K562 (cell line): ENCODE measurements around the gene ZNF213. TPM values are rescaled to one million over a fixed set of nuclear protein-coding genes. Genes with fewer than 3 reads are reported as not detected.
A peak's percentile ranks its signal among the peaks of the same experiment; 100 is the strongest.

Experiments used
- ATAC-seq: fragments of 200-7000 bp; cut with Tn5 transposase; 3 replicates; pipeline ENCODE4 v1.9.1; 2020; ENCODE audit warnings: moderate library complexity
- BruUV-seq: library from RNA; stranded (reverse); fragments of 400-500 nt; replicated peaks from 2 replicates; lab custom pipeline; 2021; lab: Mats Ljungman, UMichigan
- CTCF ChIA-PET: fragments of 300-600 bp; formaldehyde crosslinking; extraction: SDS; loops from one replicate; lab custom pipeline; 2021; ENCODE audit warnings: low intra/inter-chr PET ratio; lab: Yijun Ruan, JAX
- POLR2A ChIA-PET: fragments of 300-600, 350-650 bp; sonication (Branson Sonifier 250); formaldehyde crosslinking; extraction: SDS; loops from one replicate; lab custom pipeline; 2021; ENCODE audit warnings: antibody characterized with exemption, inconsistent platforms; lab: Yijun Ruan, JAX
- DNase-seq, 4 experiments: peaks; one replicate each; pipeline versions ENCODE4 v3.0.0 to v3.0.0-alpha.2; 2011 to 2018; ENCODE audit warnings: low spot score in 3 of 4, mixed read lengths in 3 of 4; ENCODE audit errors: extremely low read depth in 1 of 4
- FAIRE-seq: peaks from 2 replicates; lab custom pipeline; 2011; peaks lifted over from hg19 to GRCh38; lab: Jason Lieb, UNC
- H2AFZ ChIP-seq: 2 replicates; pipeline ENCODE4 v1.6.0; 2011; ENCODE audit warnings: low read depth, low read length, control low read depth, inconsistent platforms
- H3K27ac ChIP-seq: fragments of 200-600 bp; 3 replicates; pipeline ENCODE4 v1.8.0; 2011; ENCODE audit warnings: low read depth, mild to moderate bottlenecking, control low read depth, inconsistent platforms, low read length, moderate library complexity, mixed read lengths; ENCODE audit errors: extremely low read depth
- H3K27me3 ChIP-seq, 2 experiments: fragments of 300-600 bp in 1 of 2; 2 replicates in 1 of 2; 3 replicates in 1 of 2; pipeline versions ENCODE4 v1.6.0 to v1.8.0; 2011; ENCODE audit warnings: inconsistent platforms in 2 of 2, low read length in 2 of 2, mild to moderate bottlenecking in 1 of 2, mixed read lengths in 1 of 2, moderate library complexity in 1 of 2; ENCODE audit not compliant: control insufficient read depth in 2 of 2, insufficient read depth in 2 of 2
- H3K36me3 ChIP-seq: fragments of 300-600 bp; 3 replicates; pipeline ENCODE4 v1.8.0; 2011; ENCODE audit warnings: mild to moderate bottlenecking, low read length, inconsistent platforms; ENCODE audit not compliant: control insufficient read depth, insufficient read depth
- H3K4me1 ChIP-seq, 2 experiments: fragments of 200-600 bp in 1 of 2; replicated peaks in 1 of 2; 2 replicates in 1 of 2; 3 replicates in 1 of 2; pipeline versions ENCODE4 v1.5.1 to v1.8.0; 2011; ENCODE audit warnings: inconsistent platforms in 2 of 2, low read length in 2 of 2, mild to moderate bottlenecking in 1 of 2, mixed read lengths in 1 of 2, moderate library complexity in 1 of 2; ENCODE audit not compliant: control insufficient read depth in 2 of 2, insufficient read depth in 2 of 2
- H3K4me2 ChIP-seq: 2 replicates; pipeline ENCODE4 v1.6.1; 2011; ENCODE audit warnings: low read length, control low read depth, inconsistent platforms, mixed read lengths; ENCODE audit not compliant: insufficient read depth
- H3K4me3 ChIP-seq: fragments of 200-600 bp; sonication (generic), shearing (Covaris generic); 2 replicates; pipeline ENCODE4 v1.5.1; 2016; ENCODE audit warnings: control low read depth, inconsistent platforms
- H3K79me2 ChIP-seq: fragments of 200-600 bp; 3 replicates; pipeline ENCODE4 v1.8.0; 2011; ENCODE audit warnings: low read length, inconsistent platforms; ENCODE audit not compliant: control insufficient read depth, insufficient read depth
- H3K9ac ChIP-seq, 2 experiments: 2 replicates each; pipeline versions ENCODE4 v1.6.0 to v1.6.1; 2011; ENCODE audit warnings: low read depth in 2 of 2, low read length in 2 of 2, control low read depth in 1 of 2, inconsistent platforms in 1 of 2, mild to moderate bottlenecking in 1 of 2, mixed read lengths in 1 of 2; ENCODE audit not compliant: insufficient read depth in 1 of 2
- H3K9me1 ChIP-seq: one replicate; pipeline ENCODE4 v1.6.0; 2011; ENCODE audit warnings: inconsistent platforms, mild to moderate bottlenecking, low read length, moderate library complexity; ENCODE audit not compliant: control insufficient read depth, insufficient read depth
- H3K9me3 ChIP-seq: replicated peaks from 2 replicates; pipeline ENCODE4 v1.5.1; 2011; ENCODE audit warnings: low read depth, low read length, inconsistent platforms; ENCODE audit not compliant: control insufficient read depth, insufficient read depth
- H4K20me1 ChIP-seq: replicated peaks from 2 replicates; pipeline ENCODE4 v1.6.1; 2011; ENCODE audit warnings: low read length, inconsistent platforms, mixed read lengths; ENCODE audit not compliant: control insufficient read depth, insufficient read depth
- ATF1 ChIP-seq, 2 experiments: fragments of 450-650 bp in 1 of 2; IDR thresholded peaks; 2 replicates each; pipeline ENCODE4 v1.6.1; 2016; ENCODE audit warnings: missing compliant biosample characterization in 1 of 2, missing genetic modification characterization in 1 of 2
- CHCHD3 ChIP-seq: fragments of 250-450 bp; sonication (Bioruptor Pico); IDR thresholded peaks from 2 replicates; pipeline ENCODE4 v2.1.2; 2022; ENCODE audit warnings: mild to moderate bottlenecking
- E2F4 ChIP-seq: sonication (generic); formaldehyde crosslinking; IDR thresholded peaks from 2 replicates; pipeline ENCODE4 v1.8.0; 2022; ENCODE audit warnings: mild to moderate bottlenecking, low read depth, missing genetic modification reagents
- GATA2 ChIP-seq: sonication (generic); formaldehyde crosslinking; IDR thresholded peaks from 2 replicates; pipeline ENCODE4 v1.4.0; 2020; ENCODE audit warnings: mild to moderate bottlenecking, missing genetic modification reagents
- HES1 ChIP-seq: fragments of 450-650 bp; IDR thresholded peaks from 2 replicates; pipeline ENCODE4 v1.6.1; 2016; ENCODE audit warnings: low read depth, mild to moderate bottlenecking, moderate library complexity
- ILK ChIP-seq: fragments of 450-650 bp; IDR thresholded peaks from 2 replicates; pipeline ENCODE4 v1.6.1; 2016; ENCODE audit warnings: missing genetic modification characterization, low read depth, mild to moderate bottlenecking, missing compliant biosample characterization, moderate library complexity, borderline replicate concordance
- IRF2 ChIP-seq: sonication (generic); formaldehyde crosslinking; IDR thresholded peaks from 2 replicates; pipeline ENCODE4 v1.8.1; 2022; ENCODE audit warnings: mild to moderate bottlenecking, missing genetic modification reagents
- IRF9 ChIP-seq: fragments of 450-650 bp; IDR thresholded peaks from 2 replicates; pipeline ENCODE4 v1.6.1; 2016; ENCODE audit warnings: missing biosample characterization, missing genetic modification characterization
- LEF1 ChIP-seq: fragments of 450-650 bp; IDR thresholded peaks from 2 replicates; pipeline ENCODE4 v1.6.1; 2016; ENCODE audit warnings: mild to moderate bottlenecking
- MED1 ChIP-seq: sonication (generic); formaldehyde crosslinking; IDR thresholded peaks from 2 replicates; pipeline ENCODE4 v1.8.1; 2023; ENCODE audit warnings: missing genetic modification reagents, borderline replicate concordance
- NCOR1 ChIP-seq: fragments of 450-650 bp; IDR thresholded peaks from 2 replicates; pipeline ENCODE4 v1.6.1; 2016; ENCODE audit warnings: mild to moderate bottlenecking, moderate library complexity
- NUFIP1 ChIP-seq: fragments of 450-650 bp; IDR thresholded peaks from 2 replicates; pipeline ENCODE4 v1.6.1; 2018; ENCODE audit not compliant: partially characterized antibody
- PHB ChIP-seq: fragments of 250-450 bp; sonication (Bioruptor Pico); IDR thresholded peaks from 2 replicates; pipeline ENCODE4 v1.5.0; 2021
- SMARCA5 ChIP-seq: fragments of 450-650 bp; IDR thresholded peaks from 2 replicates; pipeline ENCODE4 v1.6.1; 2016
- SRSF3 ChIP-seq: fragments of 200-400 bp; formaldehyde crosslinking; IDR thresholded peaks from 2 replicates; pipeline ENCODE4 v1.6.1; 2016; ENCODE audit warnings: mild to moderate bottlenecking, low read length, moderate library complexity; ENCODE audit not compliant: insufficient read depth
- ZBTB12 ChIP-seq: fragments of 250-450 bp; sonication (Bioruptor Pico); IDR thresholded peaks from 2 replicates; pipeline ENCODE4 v1.4.0; 2020
- ZBTB17 ChIP-seq: fragments of 450-650 bp; formaldehyde crosslinking; IDR thresholded peaks from 2 replicates; pipeline ENCODE4 v1.4.0; 2020; ENCODE audit warnings: mild to moderate bottlenecking
- ZSCAN29 ChIP-seq: fragments of 450-650 bp; IDR thresholded peaks from 2 replicates; pipeline ENCODE4 v1.6.1; 2017
- WGBS: fragments of 100-300 bp; shearing (Covaris generic); methylation state at CpG from one replicate; pipeline ENCODE4 v1.1.6; 2016; ENCODE audit warnings: low coverage, mixed read lengths; ENCODE audit not compliant: insufficient coverage; ENCODE audit errors: missing lambda C conversion rate; 5-methylcytosine and 5-hydroxymethylcytosine counted together
- in situ Hi-C: fragments of 300-500 bp; cut with MboI; formaldehyde crosslinking; loops from 4 replicates; pipeline ENCODE4 v1.15.0; 2018; ENCODE audit warnings: inconsistent platforms, mixed read lengths
- intact Hi-C: fragments of 100-400 bp; cut with micrococcal nuclease; formaldehyde crosslinking; loops from 2 replicates; pipeline ENCODE4 v1.14.2; 2022
- polyA plus RNA-seq, 8 experiments: library from polyadenylated mRNA; depleted of rRNA in 4 of 8; stranded (reverse) in 5 of 8; unstranded in 3 of 8; fragments of >200 nt; fragmentation: Nextera tagmentation in 2 of 8; fragmentation: Illumina TruSeq in 1 of 8; extraction: Ambion mirVana in 2 of 8; extraction: Trizol in 1 of 8; gene quantifications; 2 replicates each; pipeline versions ENCODE4 v1.2.1 to v1.2.3, GENCODE V29; 2011 to 2014; ENCODE audit warnings: inconsistent platforms in 1 of 8, missing spikeins in 1 of 8
- total RNA-seq, 7 experiments: library from RNA; depleted of rRNA in 6 of 7; stranded (reverse); fragments of >200 nt in 6 of 7; fragmentation: Illumina TruSeq in 2 of 7; extraction: Trizol in 2 of 7; gene quantifications; 2 replicates each; pipeline versions ENCODE4 v1.2.1 to v1.2.3, GENCODE V29; 2011 to 2021; ENCODE audit warnings: low replicate concordance in 1 of 7

ZNF213 gene
- total and polyA plus RNA-seq, 9 of the 15 experiments (the other 6 are each of a cell fraction or from before 2014, with no cell fraction given) = 0.49 to 10.0 (median 1.8) TPM

- TF ChIP-seq MED1 = no peak
- no peak for TF ChIP-seq ZBTB12
- no peak for TF ChIP-seq ZBTB17 (CRISPR knock-in tag)
- TF ChIP-seq LEF1 = no peak
- TF ChIP-seq NCOR1 = no peak
- TF ChIP-seq SRSF3 = no peak
- TF ChIP-seq ZSCAN29 = no peak
- TF ChIP-seq SMARCA5 = no peak
- no peak for TF ChIP-seq NUFIP1
- no peak for TF ChIP-seq PHB (CRISPR knock-in tag)
- no peak for TF ChIP-seq GATA2
Measured at GRCh38 chr16:3098459-3099394, 36.1 kb upstream of the ZNF213 start, which contains the start of gene ZSCAN10 (continued).

GRCh38 chr16:3099395-3099731 is 35.5 kb upstream of the ZNF213 start:
- FAIRE-seq (no peak), DNase-seq (no peak), ATAC-seq (no peak)
- Histone ChIP-seq H3K27ac (no peak overlapping the region), H3K9me1 (no peaks in the 10 kb centered on the region), H3K9me3 (no peaks in the 10 kb centered on the region), H3K79me2 (no peaks in the 10 kb centered on the region), H3K4me3 (no peak overlapping the region), H3K9ac (peak overlapping the region in 1 of 2 experiments; percentile 60; a peak in 1 of 4 replicates), H3K36me3 (no peaks in the 10 kb centered on the region), H4K20me1 (no peaks in the 10 kb centered on the region), H3K27me3 (no peaks in the 10 kb centered on the region; a peak in 1 of 5 replicates), H2AFZ (peak overlapping the region; percentile 99), H3K4me2 (peak overlapping the region; percentile 87; the same call in 1 of the 2 replicates), H3K4me1 (peaks cover 19 to 29% of the 10 kb centered on the region in 2 experiments)
- in situ Hi-C loops = no loop called here
- CTCF ChIA-PET = no interaction called here
- intact Hi-C loops = no loop called here
- POLR2A ChIA-PET = interaction anchor here (1.6 kb wide), 1 partner anchor 29 kb away, joined by 4 read pairs; no protein-coding TSS in a partner anchor
- 51% methylated on average over 5 of the region's 5 CpGs for WGBS
- no TSS peak for BruUV-seq
- TF ChIP-seq HES1 (no peak), ATF1 (CRISPR knock-in tag; IDR thresholded peaks at IDR 0.05) (no peak), ATF1 (tag; IDR thresholded peaks at IDR 0.05) (no peak), IRF2 (CRISPR knock-in tag) (no peak), E2F4 (CRISPR knock-in tag) (no peak), IRF9 (tag) (no peak), CHCHD3 (CRISPR knock-in tag) (no peak), ILK (no peak)
